Pancreas (tissue), 10 donors: Measurements from ENCODE around the gene PSMA3. TPM values are rescaled to one million over a fixed set of nuclear protein-coding genes. Genes with fewer than 3 reads are reported as not detected.
A peak's percentile ranks its signal among the peaks of the same experiment; 100 is the strongest.

Source experiments
- ATAC-seq, 4 donors: fragments of 200-7000 bp; cut with Tn5 transposase; one replicate each; pipeline versions ENCODE4 v1.8.0 to v1.9.1; 2020; ENCODE audit warnings: mild to moderate bottlenecking in 4 of 4, moderate library complexity in 4 of 4
- DNase-seq, 6 donors: peaks; one replicate each; pipeline ENCODE4 v3.0.0-alpha.2; 2020
- FAIRE-seq: peaks from 2 replicates; lab custom pipeline; 2012; peaks lifted over from hg19 to GRCh38; lab: Jason Lieb, UNC
- H3K27ac ChIP-seq, 4 donors: fragments of 200-600 bp; sonication (generic); 1 replicate in 3 of 4; 2 replicates in 1 of 4; pipeline versions ENCODE4 v1.5.0 to v1.8.0; 2020
- H3K27me3 ChIP-seq, 4 donors: fragments of 200-600 bp; one replicate each; pipeline ENCODE4 v1.8.0; 2021
- H3K36me3 ChIP-seq, 3 donors: fragments of 200-600 bp; sonication (generic) in 1 of 3; one replicate each; pipeline versions ENCODE4 v1.5.0 to v1.8.0; 2020 to 2021
- H3K4me1 ChIP-seq, 3 donors: fragments of 200-600 bp; one replicate each; pipeline ENCODE4 v1.8.0; 2021
- H3K4me3 ChIP-seq, 4 donors: fragments of 200-600 bp; sonication (generic) in 2 of 4; one replicate each; pipeline versions ENCODE4 v1.5.0 to v1.8.0; 2020 to 2021
- H3K9me3 ChIP-seq, 4 donors: fragments of 200-600 bp; one replicate each; pipeline ENCODE4 v1.8.0; 2021
- WGBS, 2 donors: extraction: QIAGEN DNeasy Blood & Tissue Kit; methylation state at CpG; one replicate each; pipeline ENCODE4 v1.1.7; 2013; 5-methylcytosine and 5-hydroxymethylcytosine counted together
- intact Hi-C, 3 donors: fragments of 100-400 bp; cut with DNase I; formaldehyde crosslinking; loops; one replicate each; pipeline versions ENCODE4 v1.11.1 to v1.14.2; 2022
- polyA plus RNA-seq, 2 donors: library from polyadenylated mRNA; stranded (reverse); fragments of 200-250 nt; gene quantifications; one replicate each; pipeline ENCODE4 v1.2.3, GENCODE V29; 2013
- total RNA-seq, 6 donors: library from RNA; stranded (reverse); fragmentation: NEBNext Ultra II Directional in 4 of 6; extraction: Animal tissue kit (Norgen Biotek cat#: 25700) in 4 of 6; gene quantifications; one replicate each; pipeline versions ENCODE4 v1.2.1 to v1.2.4, GENCODE V29; 2021 to 2023
- TF ChIP-seq, protein P1 (sequence below), 4 donors: fragments of 200-600 bp; sonication (generic) in 3 of 4; IDR thresholded peaks; one replicate each; pipeline versions ENCODE4 v1.5.0 to v1.8.0; 2021; ENCODE audit warnings: antibody characterized with exemption in 4 of 4
- donor health status: healthy with polysubstance abuse.
- donor health status: DM: no; HTN: no; CAD: no; lungs with moderate emphysema.
- donor health status: DM: no; HTN: no; CAD: no.
- donor health status: control.
- donor health status: control.
- donor health status: Bipolar disorder and iron deficiency.
- donor health status: DM: yes; HTN: yes; CAD: no.
- donor health status: DM: no; HTN: no; CAD: no.
- donor health status: DM: no; HTN: no; CAD: no.
- donor health status: DM: yes; HTN: yes; CAD: no.

The PSMA3 gene
- total RNA-seq (10 to 100 TPM; 40.0 to 67.8 (median 58.4) TPM), polyA plus RNA-seq (10 to 100 TPM; 66.3 to 74.7 TPM)

DNA sequence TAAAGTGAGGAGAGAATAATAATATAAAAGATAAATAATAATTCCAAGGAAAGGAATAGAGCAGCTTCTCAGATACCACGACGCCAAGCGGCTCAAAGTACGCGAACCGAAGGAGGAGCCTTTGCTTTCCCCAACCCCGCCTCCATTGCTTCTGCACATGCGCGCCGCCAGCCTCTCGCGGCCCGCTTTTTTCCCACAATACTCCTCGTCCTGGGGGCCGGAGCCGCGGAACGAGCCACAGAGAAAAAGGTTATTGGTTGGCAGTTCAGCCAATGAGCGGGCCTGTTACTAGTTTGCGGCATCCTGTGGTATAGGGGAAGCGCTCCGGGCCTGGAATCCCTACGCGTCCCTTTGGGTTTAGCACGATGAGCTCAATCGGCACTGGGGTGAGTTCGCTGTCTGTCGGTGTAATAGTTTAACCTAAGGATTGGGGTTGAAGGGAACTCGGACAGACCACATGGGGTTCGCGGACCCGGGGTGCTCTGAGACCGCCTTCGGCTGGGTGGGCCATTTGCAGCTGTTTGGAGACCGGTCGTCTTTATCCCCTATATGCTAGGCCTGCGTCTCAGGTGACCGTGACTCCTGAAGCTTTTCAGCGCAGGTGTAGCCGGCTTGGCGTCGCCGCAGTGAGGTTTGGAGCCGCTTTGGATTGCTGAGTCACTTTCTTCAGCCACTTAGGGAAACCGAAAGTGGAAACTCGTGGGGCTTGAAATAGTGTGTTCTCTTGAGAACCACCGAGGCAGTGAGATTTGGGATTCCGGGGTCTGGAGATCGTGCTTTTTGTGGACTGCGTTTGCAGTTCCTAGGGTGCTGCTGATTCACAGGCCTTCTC is at the start of gene PSMA3:
TSS of gene PSMA3 (plus strand) at position 288 of the 832 bp plus-strand sequence. CDS start at position 366, 78 bp downstream.
- Histone ChIP-seq H3K4me1 (peaks cover 14 to 33% (median 33%) of the 10 kb centered on the region in 3 donors), H3K4me3 (peak within 1 kb of the TSS; percentile 61 to 90 (median 82)), H3K27ac (peak within 1 kb of the TSS; percentile 82 to 96 (median 87)), H3K36me3 (peaks cover 0 to 4% (median 4%) of the 10 kb centered on the region in 3 donors), H3K9me3 (no peaks in the 10 kb centered on the region), H3K27me3 (no peaks in the 10 kb centered on the region)
- intact Hi-C loops = loop anchor here in 1 of 3 donors (10.0 kb wide), 1 partner anchor 50 kb away; the partner anchor contains the start of gene ARID4A
- DNase-seq = peak; percentile 96 to 99 (median 98)
- 0% methylated on average over 50 of the region's 50 CpGs for WGBS, 2 donors
- TF ChIP-seq, protein P1, sequence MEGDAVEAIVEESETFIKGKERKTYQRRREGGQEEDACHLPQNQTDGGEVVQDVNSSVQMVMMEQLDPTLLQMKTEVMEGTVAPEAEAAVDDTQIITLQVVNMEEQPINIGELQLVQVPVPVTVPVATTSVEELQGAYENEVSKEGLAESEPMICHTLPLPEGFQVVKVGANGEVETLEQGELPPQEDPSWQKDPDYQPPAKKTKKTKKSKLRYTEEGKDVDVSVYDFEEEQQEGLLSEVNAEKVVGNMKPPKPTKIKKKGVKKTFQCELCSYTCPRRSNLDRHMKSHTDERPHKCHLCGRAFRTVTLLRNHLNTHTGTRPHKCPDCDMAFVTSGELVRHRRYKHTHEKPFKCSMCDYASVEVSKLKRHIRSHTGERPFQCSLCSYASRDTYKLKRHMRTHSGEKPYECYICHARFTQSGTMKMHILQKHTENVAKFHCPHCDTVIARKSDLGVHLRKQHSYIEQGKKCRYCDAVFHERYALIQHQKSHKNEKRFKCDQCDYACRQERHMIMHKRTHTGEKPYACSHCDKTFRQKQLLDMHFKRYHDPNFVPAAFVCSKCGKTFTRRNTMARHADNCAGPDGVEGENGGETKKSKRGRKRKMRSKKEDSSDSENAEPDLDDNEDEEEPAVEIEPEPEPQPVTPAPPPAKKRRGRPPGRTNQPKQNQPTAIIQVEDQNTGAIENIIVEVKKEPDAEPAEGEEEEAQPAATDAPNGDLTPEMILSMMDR (IDR thresholded peaks at IDR 0.05) = no peak
- ATAC-seq = peak; percentile 90 to 95 (median 92)
- peak; percentile 87 for FAIRE-seq

DNA sequence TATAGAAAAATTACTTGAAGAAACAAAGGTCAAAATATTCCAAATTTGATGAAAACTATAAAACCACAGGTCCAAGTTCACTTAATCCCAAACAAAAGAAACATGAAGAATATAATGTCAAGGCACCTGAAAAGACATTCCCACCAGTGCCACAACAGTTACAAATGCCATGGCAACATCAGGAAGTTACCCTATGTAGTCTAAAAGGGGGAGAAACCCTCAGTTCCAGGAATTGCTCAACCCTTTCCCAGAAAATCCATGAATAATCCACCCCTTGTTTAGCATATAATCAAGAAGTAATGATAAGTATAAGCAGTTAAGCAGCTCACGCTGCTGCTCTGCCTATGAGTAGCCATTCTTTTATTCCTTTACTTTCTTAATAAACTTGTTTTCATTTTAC is 48.4 kb upstream of the PSMA3 start:
- TF ChIP-seq, protein P1 (IDR thresholded peaks at IDR 0.05) = no peak
- Histone ChIP-seq H3K36me3 (no peaks in the 10 kb centered on the region), H3K9me3 (no peaks in the 10 kb centered on the region), H3K27ac (no peak overlapping the region), H3K4me3 (no peak overlapping the region), H3K4me1 (peaks cover 2 to 7% (median 3%) of the 10 kb centered on the region in 3 donors), H3K27me3 (no peaks in the 10 kb centered on the region)
- no peak for DNase-seq
- ATAC-seq = no peak
- no peak for FAIRE-seq
- intact Hi-C loops = no loop called here
- WGBS, 2 donors = 77 to 86% methylated on average over 1 of the region's 1 CpG

DNA sequence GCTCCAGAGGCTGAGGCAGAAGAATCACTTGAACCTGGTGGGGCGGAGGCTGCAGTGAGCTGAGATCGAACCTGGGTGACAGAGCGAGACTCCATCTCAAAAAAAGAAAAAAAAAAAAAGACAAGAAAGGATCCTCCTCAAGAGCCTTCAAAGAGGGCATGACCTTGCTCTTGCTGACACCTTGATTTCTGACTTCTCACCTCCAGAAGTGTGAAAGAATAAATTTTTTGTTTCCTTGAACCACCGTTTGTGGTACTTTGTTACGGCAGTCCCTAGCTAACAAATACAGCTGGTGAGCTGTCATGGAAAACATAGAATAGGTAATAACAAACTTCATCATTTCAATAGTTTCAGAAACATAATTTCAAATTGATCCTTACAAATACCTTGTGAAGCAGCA is 46.6 kb upstream of the PSMA3 start:
- Histone ChIP-seq H3K27ac (no peak overlapping the region), H3K27me3 (no peaks in the 10 kb centered on the region), H3K4me3 (no peak overlapping the region), H3K36me3 (no peaks in the 10 kb centered on the region), H3K9me3 (no peaks in the 10 kb centered on the region), H3K4me1 (peaks cover 6 to 10% (median 8%) of the 10 kb centered on the region in 3 donors)
- ATAC-seq (no peak), DNase-seq (no peak), FAIRE-seq (no peak)
- 89 to 92% methylated on average over 5 of the region's 5 CpGs for WGBS, 2 donors
- intact Hi-C loops = no loop called here
- TF ChIP-seq, protein P1 (IDR thresholded peaks at IDR 0.05) = no peak

DNA sequence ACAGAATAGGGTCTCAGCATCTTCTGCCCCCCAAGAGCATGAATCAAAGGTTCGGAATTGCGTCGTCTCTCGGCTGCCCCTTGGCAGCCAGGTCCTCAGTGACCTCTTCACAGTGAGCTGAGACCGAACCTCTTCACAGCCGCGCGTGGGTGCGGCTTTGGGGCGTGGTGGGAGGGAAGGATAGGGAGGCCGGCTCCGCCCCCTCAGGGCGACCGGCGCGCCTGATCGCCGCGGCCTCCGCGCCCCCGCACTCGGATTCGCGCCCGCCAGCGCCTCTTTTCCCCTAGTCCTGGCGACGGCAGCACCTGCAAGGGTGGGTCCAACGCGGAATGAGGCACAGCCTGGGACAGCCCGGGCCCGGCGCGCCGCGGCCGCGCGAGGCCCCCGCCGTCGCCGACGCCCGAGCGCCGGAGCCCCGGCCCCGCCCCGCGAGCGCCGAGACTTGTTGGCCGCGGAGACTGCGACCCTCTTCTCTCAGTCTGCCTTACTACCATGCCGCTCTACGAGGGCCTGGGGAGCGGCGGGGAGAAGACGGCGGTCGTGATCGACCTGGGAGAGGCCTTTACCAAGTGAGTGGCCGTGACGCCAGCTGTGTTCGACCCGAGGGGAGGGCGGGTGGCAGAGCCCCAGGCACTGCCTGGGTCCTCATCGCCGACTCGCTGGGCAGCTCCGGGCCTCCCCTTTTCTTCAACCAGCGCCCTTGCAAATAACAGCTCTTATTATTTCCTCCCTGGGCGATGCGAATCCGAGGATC is 44.7 kb upstream of the PSMA3 start, which contains the start of gene ACTR10:
TSS of gene ACTR10 (plus strand) at position 424 of the 754 bp plus-strand sequence. CDS start at position 493, 69 bp downstream.
- peak; percentile 95 to 97 (median 95) for ATAC-seq
- FAIRE-seq = no peak
- Histone ChIP-seq H3K4me1 (peaks cover 6 to 10% (median 8%) of the 10 kb centered on the region in 3 donors), H3K27me3 (no peaks in the 10 kb centered on the region), H3K36me3 (no peaks in the 10 kb centered on the region), H3K9me3 (no peaks in the 10 kb centered on the region), H3K27ac (peak within 1 kb of the TSS; percentile 75 to 91 (median 81)), H3K4me3 (peak within 1 kb of the TSS; percentile 47 to 92 (median 78))
- peak; percentile 86 to 91 (median 88) for DNase-seq
- intact Hi-C loops = no loop called here
- WGBS, 2 donors = 0% methylated on average over 47 to 78 of the region's 78 CpGs
- TF ChIP-seq, protein P1 (IDR thresholded peaks at IDR 0.05) = no peak
